ENCODE data around the gene BARX1. TPM values are rescaled to one million over a fixed set of nuclear protein-coding genes. Genes with fewer than 3 reads are reported as not detected.

The BARX1 gene
- total RNA-seq, 1 donor from 2014 or later, result not detected

- H3K9me3 Mint-ChIP-seq, result no peaks in the 10 kb centered on the region
- intact Hi-C loops (cut with micrococcal nuclease), result no loop called here
- H3K27me3 Mint-ChIP-seq, result peaks cover 79% of the 10 kb centered on the region
- H3K36me3 Mint-ChIP-seq (ENCODE audit: low read depth), result no peaks in the 10 kb centered on the region
- H3K4me3 Mint-ChIP-seq, result no peak overlapping the region
- ATAC-seq (ENCODE audit: low read depth), result no peak
- ChIA-PET CTCF (no interaction called here), POLR2A (no interaction called here)
- peaks cover 48% of the 10 kb centered on the region for H3K4me1 Mint-ChIP-seq
- DNase-seq, result no peak
- TF ChIP-seq CTCF (IDR thresholded peaks at IDR 0.05), result no peak
- H3K27ac Mint-ChIP-seq, result no peak overlapping the region
Observed at GRCh38 chr9:93948441-93949072, 6.6 kb downstream of the BARX1 start.

GRCh38 chr9:93947409-93948070 lies 7.6 kb downstream of the BARX1 start:
- no peak overlapping the region for H3K4me3 Mint-ChIP-seq
- CTCF ChIA-PET, result no interaction called here

GRCh38 chr9:93946338-93946712 lies 8.8 kb downstream of the BARX1 start:
- H3K27ac Mint-ChIP-seq, result no peak overlapping the region

More at GRCh38 chr9:93947409-93948070, 7.6 kb downstream of the BARX1 start:
- no peaks in the 10 kb centered on the region for H3K9me3 Mint-ChIP-seq
- ATAC-seq (ENCODE audit: low read depth), result no peak
- H3K27ac Mint-ChIP-seq, result no peak overlapping the region
- no peak for TF ChIP-seq CTCF (IDR thresholded peaks at IDR 0.05)
- peaks cover 41% of the 10 kb centered on the region for H3K4me1 Mint-ChIP-seq
- no peak for DNase-seq
- POLR2A ChIA-PET, result no interaction called here
- no peaks in the 10 kb centered on the region for H3K36me3 Mint-ChIP-seq (ENCODE audit: low read depth)
- H3K27me3 Mint-ChIP-seq, result peaks cover 82% of the 10 kb centered on the region
- intact Hi-C loops (cut with micrococcal nuclease), result no loop called here

GRCh38 chr9:93945400-93946337 lies 9.5 kb downstream of the BARX1 start:
- TF ChIP-seq CTCF (IDR thresholded peaks at IDR 0.05), result no peak

More at GRCh38 chr9:93946338-93946712, 8.8 kb downstream of the BARX1 start:
- POLR2A ChIA-PET, result no interaction called here
- Mint-ChIP-seq H3K4me1 (peaks cover 33% of the 10 kb centered on the region), H3K4me3 (peak overlapping the region; percentile 77), H3K36me3 (ENCODE audit: low read depth) (no peaks in the 10 kb centered on the region), H3K27me3 (peaks cover 81% of the 10 kb centered on the region), H3K9me3 (no peaks in the 10 kb centered on the region)
- TF ChIP-seq CTCF (IDR thresholded peaks at IDR 0.05), result no peak
- no peak for DNase-seq
- intact Hi-C loops (cut with micrococcal nuclease), result no loop called here
- ATAC-seq (ENCODE audit: low read depth), result no peak
- CTCF ChIA-PET, result no interaction called here

GRCh38 chr9:93944011-93944410 lies 11.1 kb downstream of the BARX1 start:
- ATAC-seq (ENCODE audit: low read depth) (no peak), DNase-seq (no peak)
- Mint-ChIP-seq H3K27me3 (peaks cover 66% of the 10 kb centered on the region), H3K4me3 (no peak overlapping the region), H3K36me3 (ENCODE audit: low read depth) (no peaks in the 10 kb centered on the region), H3K9me3 (no peaks in the 10 kb centered on the region), H3K4me1 (peaks cover 17% of the 10 kb centered on the region), H3K27ac (no peak overlapping the region)
- TF ChIP-seq CTCF (IDR thresholded peaks at IDR 0.05), result no peak
- POLR2A ChIA-PET, result no interaction called here
- intact Hi-C loops (cut with micrococcal nuclease), result no loop called here
- CTCF ChIA-PET, result no interaction called here

More at GRCh38 chr9:93945400-93946337, 9.5 kb downstream of the BARX1 start:
- DNase-seq (no peak), ATAC-seq (ENCODE audit: low read depth) (no peak)
- intact Hi-C loops (cut with micrococcal nuclease), result no loop called here
- H3K4me3 Mint-ChIP-seq, result peak overlapping the region; percentile 77
- H3K4me1 Mint-ChIP-seq, result peaks cover 26% of the 10 kb centered on the region
- POLR2A ChIA-PET, result no interaction called here
- no peak overlapping the region for H3K27ac Mint-ChIP-seq
- CTCF ChIA-PET, result no interaction called here
- no peaks in the 10 kb centered on the region for H3K9me3 Mint-ChIP-seq
- peaks cover 79% of the 10 kb centered on the region for H3K27me3 Mint-ChIP-seq
- no peaks in the 10 kb centered on the region for H3K36me3 Mint-ChIP-seq (ENCODE audit: low read depth)
